Hematopoietic multipotent progenitor cell treated with erythropoietin and hydrocortisone succinate and interleukin-3 and kit ligand, for 6 days (in vitro differentiated cells): ENCODE results near the gene ZNF574.

ENCODE experiments used
- DNase-seq: peaks from one replicate; pipeline ENCODE4 v3.0.0-alpha.2; 2015

ZNF574 gene

DNA sequence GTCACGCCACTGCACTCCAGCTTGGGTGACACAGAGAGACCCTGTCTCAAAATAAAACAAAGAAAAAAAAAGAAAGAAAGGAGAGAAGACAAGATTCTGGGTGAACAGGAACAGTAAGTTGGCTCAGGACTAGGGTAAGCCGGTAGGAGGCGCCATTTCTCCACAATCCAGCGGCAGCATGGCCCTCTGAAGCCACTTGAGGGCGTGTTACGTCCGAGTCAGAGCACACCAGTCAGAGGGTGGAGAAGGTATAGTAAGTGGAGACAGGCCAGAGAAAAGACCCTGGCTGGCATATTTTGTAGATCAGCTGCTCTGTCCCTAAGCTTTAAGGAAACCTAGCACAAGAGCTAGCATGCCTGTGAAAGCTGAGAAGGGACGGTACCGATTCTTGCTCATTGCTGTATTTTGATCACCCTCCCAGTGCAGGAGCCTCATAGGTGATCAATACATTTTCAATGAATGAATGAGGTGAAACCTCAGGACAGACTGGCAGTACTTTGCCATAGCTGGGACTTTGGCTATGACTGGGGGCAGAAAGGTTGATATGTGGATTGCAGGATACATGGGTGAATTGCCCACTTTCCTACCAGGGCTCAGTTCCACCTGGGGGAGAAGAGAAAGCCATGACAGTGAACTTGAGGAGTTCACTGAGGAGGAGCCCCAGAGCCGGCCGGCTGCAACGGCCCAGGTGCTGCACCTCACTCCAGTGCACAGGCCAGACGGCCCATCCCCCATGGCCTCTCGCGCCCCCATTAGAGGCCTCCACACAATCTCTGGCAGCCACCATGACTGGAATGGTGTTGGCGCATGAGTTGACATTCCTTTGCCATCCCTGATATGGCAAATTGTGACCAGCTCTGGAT, 32.8 kb downstream of the ZNF574 start:
- DNase-seq, result peak; percentile 94

- no peak for DNase-seq
Measured at GRCh38 chr19:42109896-42110295, 33.9 kb downstream of the ZNF574 start.

DNA sequence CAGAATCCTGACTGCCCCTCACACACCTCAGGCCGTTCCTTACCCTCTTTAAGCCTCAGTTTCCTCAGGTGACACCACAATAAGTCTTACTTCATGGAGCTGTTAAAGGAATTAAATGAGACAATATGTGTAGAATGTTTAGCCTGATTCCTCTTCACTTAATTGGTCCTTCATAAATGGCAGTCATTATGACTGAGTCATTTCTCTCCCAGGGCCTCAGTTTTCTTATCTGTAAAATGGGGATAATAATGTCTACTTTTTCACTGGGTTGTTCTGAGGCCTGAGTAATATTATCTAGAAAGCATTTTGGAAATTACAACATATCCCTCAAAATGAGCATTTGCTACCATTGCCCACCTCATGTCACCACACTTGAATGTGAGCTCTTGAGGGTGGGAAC, 34.7 kb downstream of the ZNF574 start:
- no peak for DNase-seq

DNA sequence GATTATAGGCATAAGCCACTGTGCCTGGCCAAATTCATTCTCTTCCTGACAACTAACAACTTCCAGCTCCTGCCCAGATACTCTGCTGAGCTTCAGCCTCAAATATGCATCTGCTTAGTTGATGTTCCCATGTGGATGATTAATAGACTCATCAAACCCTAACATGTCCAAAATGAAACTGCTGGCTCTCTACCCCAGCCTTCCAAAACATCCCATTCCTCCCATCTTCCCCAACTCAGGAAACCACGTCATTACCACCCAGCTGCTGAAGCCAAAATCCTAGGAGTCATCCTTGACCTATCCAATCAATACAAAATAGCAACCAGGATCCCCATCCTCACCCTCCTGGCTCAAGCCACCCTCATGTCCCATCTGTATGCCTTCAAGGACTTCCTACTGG, 35.4 kb downstream of the ZNF574 start:
- no peak for DNase-seq

GRCh38 chr19:42111811-42112210, 35.8 kb downstream of the ZNF574 start:
- no peak for DNase-seq

DNA sequence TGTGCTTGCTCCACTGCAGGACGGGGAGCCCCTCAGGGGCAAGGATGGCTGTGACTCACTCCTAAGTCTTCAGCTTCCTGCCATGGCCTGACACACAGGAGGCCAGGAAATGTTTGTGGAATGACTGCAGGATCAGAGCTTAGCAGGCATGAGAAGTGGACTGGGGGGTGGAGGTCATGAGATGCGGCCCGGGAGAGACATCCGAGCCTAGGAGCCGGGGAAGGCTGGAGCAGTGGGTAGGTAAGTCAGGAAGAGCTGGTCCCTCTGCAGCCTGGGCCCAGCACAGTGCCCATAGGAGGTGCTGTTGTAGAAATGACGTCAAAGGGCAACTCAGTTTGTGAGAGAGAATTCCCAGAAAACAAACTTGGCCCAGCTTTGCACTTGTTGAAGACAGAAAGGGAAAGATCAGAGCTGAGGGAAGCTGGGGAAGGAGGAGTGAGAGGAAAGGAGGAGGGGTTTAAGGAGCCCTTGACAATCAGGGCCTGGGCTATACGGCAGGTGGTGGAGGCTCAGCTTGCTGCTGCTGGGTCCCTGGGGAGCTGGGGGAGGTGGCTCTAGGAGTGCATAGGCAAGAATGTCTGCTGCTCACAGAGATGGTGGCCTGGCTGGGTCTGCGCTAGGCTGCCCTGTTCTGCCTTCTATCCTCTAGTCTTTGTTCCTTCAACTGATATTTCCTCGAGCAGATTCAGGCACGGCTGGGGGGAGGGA, 37.8 kb downstream of the ZNF574 start:
- no peak for DNase-seq

DNA sequence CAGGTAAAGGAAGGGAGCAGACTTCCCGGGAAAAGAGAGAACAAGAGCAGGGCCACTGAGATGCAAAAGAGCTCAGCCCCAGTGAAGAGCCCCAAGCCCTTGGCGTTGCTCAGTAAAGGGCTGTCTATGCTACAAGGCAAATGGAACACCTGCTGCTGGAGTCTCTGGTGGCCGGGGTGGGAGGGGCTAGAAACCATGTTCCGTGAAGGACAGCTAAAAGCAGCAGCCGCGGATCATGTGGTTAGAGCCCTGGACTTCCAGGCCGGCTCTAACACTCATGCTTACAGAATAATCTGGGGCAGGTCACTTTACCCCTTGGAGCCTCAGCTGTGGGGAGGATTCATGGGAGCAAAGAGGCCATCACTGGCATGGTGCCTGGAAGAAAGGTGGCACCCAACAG, 38.4 kb downstream of the ZNF574 start:
- no peak for DNase-seq

GRCh38 chr19:42115219-42115618, 39.3 kb downstream of the ZNF574 start:
- no peak for DNase-seq

- no peak for DNase-seq
Measured at GRCh38 chr19:42115705-42116104, 39.7 kb downstream of the ZNF574 start.

- DNase-seq, result no peak
Measured at GRCh38 chr19:42116308-42117075, 40.5 kb downstream of the ZNF574 start.

DNA sequence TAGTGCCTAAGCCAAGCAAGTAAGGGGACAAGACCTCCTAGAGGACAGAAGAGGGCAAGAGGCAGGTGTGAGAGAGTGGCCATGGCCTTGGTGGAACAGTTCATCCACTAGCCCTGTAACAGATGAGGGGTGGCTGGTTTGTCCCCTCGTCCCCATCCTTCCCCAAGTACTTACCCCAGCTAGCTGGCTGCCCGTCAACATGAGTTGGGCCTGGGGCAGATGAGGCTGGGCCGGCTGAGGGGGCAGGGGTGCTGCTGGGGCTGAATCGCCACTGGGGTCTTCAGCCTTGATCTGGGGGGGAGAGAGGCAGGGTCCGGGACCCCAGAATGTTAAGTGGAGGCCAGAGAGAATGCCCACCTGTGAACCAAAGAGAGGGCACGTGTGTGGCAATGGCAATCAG, 41.1 kb downstream of the ZNF574 start:
- DNase-seq, result no peak

DNA sequence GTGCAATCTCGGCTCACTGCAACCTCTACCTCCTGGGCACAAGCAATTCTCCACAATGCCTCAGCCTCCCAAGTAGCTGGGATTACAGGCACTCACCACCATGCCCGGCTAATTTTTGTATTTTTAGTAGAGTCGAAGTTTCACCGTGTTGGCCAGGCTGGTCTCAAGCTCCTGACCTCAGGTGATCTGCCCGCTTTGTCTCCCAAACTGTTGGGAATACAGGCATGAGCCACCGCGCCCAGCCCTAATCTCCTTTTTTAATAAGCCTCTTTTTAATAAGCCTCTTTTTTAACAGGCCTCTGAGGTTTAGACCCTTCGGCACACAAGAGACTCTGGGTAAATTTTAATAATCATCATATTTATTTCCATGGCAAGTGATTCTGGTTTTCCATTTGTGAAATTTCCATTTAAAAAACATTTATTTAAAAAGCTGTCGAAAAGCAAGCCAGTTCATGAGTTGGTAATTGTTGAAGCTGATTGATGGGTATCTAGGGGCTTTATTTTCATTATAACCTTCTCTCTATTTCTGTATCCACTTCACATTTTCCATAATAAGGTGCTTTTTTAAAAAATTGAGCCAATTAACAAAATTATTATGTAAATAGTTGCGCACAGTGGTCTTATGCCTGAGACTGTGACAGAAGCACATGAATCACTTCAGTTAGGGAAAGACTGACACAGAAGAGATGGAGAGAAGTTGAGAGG, 44.5 kb downstream of the ZNF574 start:
- no peak for DNase-seq

- DNase-seq, result no peak
Measured at GRCh38 chr19:42121036-42121621, 45.2 kb downstream of the ZNF574 start.

DNA sequence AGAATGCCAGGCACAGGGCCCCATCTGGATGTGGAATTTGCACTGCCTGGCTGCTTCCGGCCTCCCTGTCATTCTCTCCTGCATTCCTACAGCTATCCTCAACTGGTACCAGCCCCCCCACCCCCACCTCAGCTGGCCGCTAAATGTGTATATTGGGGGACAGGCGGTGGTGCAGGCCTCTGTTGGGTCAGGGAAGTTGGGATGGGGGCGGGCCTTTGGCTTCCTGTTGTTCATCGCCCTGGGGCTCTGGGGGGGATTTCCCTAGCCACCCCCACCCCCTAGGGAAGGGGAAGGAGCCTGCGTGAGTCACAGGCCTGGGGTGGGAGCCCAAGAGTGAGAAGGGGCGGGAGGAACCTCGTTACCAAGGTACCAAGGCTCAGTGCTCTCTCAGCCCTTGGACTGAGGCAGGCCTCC, 45.7 kb downstream of the ZNF574 start:
- peak; percentile 27 for DNase-seq

DNA sequence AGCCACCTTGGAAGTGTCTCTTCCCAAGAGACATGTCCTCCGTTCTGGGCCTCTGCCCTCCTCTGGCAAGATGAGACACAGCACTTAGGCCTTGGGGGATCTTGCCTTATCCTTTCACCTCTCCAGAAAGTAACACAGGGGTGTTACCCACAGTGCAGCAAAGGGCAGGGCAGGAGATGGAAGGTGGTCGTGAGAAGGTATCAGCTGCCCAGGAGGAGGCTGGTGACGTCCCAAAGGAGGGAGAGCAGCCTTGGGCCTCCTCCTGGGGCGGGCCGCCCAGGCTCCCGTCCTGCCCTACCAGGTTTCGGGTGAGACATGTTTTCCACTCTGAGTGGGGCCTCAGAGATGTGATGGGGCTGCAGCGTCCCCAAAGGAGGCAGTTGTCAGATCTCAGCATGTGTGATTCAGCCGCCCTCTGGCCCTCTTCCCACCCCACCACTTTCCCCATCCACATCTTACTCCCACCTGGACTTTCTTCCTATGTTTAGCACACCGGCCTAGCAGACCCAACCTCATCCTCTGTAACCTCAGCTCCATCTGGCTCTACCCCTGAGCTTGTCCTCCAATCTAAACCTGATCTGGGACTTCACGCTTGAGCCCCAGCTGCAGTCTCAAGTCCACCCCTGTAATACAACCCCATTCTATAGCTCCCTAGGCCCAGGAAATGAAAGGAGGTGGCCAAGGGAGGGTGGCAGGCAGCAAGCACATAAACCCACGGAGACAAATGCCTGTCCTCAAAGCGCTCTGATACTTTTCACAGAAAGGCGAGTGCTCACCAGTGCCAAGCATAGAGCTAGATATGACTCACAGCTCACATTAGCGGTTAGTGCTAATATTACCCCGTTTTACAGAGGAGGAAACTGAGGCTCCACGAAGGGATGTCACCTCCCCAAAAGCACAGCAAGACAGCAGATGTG, 47.0 kb downstream of the ZNF574 start:
- no peak for DNase-seq

DNA sequence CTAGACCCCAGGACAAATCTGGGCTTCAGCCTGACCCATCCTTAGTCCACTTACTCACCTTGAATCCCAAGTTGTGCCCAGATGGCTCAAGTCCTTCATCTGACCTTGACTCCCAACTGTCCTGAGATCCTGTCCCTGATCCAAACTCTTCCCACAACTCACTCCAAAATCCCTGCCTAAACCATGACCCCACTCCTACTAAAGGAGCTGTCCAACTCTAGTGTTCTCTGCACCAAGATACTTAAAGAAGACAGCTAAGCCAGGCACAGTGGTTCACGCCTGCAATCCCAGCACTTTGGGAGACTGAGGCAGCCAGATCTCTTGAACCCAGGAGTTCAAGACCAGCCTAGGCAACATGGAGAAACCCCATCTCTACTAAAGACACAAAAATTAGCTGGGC, 47.8 kb downstream of the ZNF574 start:
- DNase-seq, result no peak

DNA sequence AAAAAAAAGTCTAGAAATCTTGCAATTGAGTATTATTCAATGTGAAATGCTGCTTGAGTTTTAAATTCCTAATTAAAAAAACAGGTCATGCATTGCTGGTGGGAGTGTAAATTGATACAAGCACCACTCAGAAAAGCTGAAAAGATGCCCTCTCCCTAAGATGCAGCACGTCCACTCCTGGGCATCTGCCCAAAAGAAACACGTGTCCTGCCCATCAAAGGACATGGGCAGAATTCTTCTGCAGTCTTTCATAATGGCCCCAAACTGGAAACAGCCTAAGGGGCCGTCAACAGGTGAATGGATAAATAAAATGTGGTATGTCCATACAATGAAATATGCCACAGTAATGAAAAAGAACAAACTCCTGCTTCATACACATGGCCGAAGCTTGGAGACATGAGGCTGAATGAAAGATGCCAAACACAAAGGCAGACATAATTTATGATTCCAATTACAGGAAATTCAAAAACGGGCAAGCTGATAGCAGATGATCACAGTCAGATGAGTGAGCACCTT, 48.5 kb downstream of the ZNF574 start:
- DNase-seq, result no peak

DNA sequence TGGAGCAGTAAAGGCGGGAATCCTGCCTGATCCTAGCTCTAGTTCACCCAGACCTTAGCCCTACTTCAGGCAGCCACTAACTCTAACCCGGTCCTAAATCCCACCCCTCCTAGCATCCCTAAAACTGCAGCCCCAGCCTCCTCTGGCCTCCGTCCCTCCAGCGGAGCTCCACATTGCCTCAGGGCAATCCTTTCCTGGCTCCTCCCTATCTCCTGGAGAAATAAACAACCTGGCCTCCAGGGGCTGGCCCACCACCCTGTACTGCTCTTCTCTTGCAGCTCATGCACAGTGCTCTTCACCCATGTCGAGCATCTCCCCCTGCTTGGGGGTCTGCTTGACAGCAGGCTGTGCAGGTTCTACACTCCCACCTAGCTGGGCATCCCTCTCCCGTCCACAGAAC, 49.6 kb downstream of the ZNF574 start:
- no peak for DNase-seq

GRCh38 chr19:42126574-42126973, 50.6 kb downstream of the ZNF574 start:
- no peak for DNase-seq

- no peak for DNase-seq
Measured at GRCh38 chr19:42129399-42130253, 53.7 kb downstream of the ZNF574 start.
